ACC112 (cell line): ENCODE data around the gene PGM2L1.

Experiments
- H2AFZ ChIP-seq: fragments of 200-600 bp; sonication (generic); one replicate; pipeline ENCODE4 v1.6.0; 2017; ENCODE audit warnings: antibody characterized with exemption, low read length; ENCODE audit not compliant: unreplicated experiment
- H3K27ac ChIP-seq: fragments of 200-600 bp; sonication (generic); 2 replicates; pipeline ENCODE4 v1.5.1; 2014; ENCODE audit warnings: low read depth, mild to moderate bottlenecking, antibody characterized with exemption, low read length, moderate library complexity
- H3K27me3 ChIP-seq: fragments of 200-600 bp; sonication (generic); 2 replicates; pipeline ENCODE4 v1.6.1; 2014; ENCODE audit warnings: mild to moderate bottlenecking, antibody characterized with exemption, low read length, moderate library complexity, mixed read lengths; ENCODE audit not compliant: insufficient read depth
- H3K36me3 ChIP-seq: fragments of 200-600 bp; sonication (generic); 2 replicates; pipeline ENCODE4 v1.6.1; 2016; ENCODE audit warnings: mild to moderate bottlenecking, antibody characterized with exemption, low read length, moderate library complexity, mixed read lengths; ENCODE audit not compliant: insufficient read depth
- H3K4me1 ChIP-seq: fragments of 200-600 bp; sonication (generic); one replicate; pipeline ENCODE4 v1.6.1; 2016; ENCODE audit warnings: low read length, mixed read lengths; ENCODE audit not compliant: insufficient read depth, unreplicated experiment, control insufficient read depth
- H3K4me3 ChIP-seq: fragments of 200-600 bp; sonication (generic); 2 replicates; pipeline ENCODE4 v1.5.1; 2014; ENCODE audit warnings: mild to moderate bottlenecking, low read depth, low read length
- H3K79me2 ChIP-seq: fragments of 200-600 bp; sonication (generic); one replicate; pipeline ENCODE4 v1.6.0; 2016; ENCODE audit warnings: low read length; ENCODE audit not compliant: control insufficient read depth, unreplicated experiment, insufficient read depth

The PGM2L1 gene

DNA sequence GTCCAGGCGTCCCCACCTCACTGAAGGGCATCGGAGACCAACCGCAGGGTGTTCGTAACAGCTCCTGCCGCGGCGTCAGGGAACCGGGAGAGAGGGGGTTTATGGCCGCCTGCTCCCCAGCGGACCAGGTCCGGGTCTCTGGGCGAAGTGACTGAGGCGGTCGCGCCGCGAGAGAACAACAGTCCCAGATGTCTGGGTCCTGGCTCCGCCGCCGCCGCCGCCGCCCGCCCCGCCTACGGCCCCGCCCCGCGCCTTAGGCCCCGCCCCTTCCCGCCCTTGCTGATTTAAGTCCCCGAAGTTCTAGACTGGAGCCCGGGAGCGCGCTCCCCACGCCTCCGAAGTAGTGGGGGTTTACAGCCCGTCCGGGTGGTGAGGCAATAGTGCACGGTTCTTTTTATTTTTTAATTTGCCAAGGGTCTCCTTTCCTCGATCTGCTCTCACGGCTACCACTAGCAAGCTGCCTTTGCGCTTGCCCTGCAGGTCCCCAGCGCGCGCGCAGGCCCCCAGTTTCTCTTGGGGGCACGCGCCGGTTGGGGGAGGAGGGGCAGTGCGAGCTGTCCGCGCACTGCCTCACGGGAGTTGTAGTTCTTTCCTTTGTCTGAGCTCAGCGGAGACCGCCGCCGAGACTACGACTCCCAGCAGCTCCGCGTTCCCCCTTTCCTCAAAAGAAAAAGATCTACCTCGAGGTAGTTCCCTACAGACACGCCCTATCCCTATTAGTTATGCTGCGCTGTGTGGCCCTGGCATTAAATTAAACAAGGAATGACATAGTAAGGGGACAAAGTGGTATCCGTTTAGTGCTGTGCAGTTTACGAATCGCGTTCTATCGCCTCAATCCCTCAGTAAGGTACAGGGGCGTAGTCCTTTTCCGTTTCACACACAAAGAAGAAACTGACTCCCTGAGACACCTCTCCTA is at the start of gene PGM2L1:
PGM2L1 (minus strand) TSS at position 190 of the 916 bp plus-strand sequence. CDS start 272 bp downstream, outside the sequence.
- Histone ChIP-seq H3K36me3 (no peaks in the 10 kb centered on the region), H3K27me3 (no peaks in the 10 kb centered on the region), H3K79me2 (peaks cover 3% of the 10 kb centered on the region), H3K4me3 (peak within 1 kb of the TSS; percentile 88), H3K4me1 (peaks cover 6% of the 10 kb centered on the region), H2AFZ (peak within 1 kb of the TSS; percentile 99), H3K27ac (peak within 1 kb of the TSS; percentile 42; the same call in 1 of the 2 replicates)

DNA sequence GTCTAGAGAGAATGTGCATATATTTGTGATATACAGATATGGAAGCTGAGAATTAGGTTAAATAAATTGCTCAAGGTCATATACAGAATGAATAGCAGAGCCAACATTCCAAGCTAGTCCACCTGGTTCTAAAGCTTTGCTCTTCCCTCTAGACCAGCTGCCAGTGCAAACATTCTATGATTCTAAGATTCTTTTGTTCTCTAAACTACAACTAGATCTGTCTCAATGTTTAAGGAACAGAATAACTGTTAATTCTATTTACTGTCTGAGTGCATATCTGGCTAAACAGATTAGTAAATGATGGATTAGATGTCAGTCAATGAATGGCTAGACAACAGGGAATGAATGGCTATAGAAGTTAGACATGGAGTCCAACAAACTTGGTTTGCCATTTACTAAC is 49.5 kb upstream of the PGM2L1 start:
- H3K27me3 ChIP-seq: no peaks in the 10 kb centered on the region
- no peak overlapping the region for H3K4me3 ChIP-seq
- no peak overlapping the region for H2AFZ ChIP-seq
- H3K4me1 ChIP-seq: peaks cover 6% of the 10 kb centered on the region
- H3K27ac ChIP-seq: no peak overlapping the region
- H3K79me2 ChIP-seq: no peaks in the 10 kb centered on the region
- no peaks in the 10 kb centered on the region for H3K36me3 ChIP-seq

DNA sequence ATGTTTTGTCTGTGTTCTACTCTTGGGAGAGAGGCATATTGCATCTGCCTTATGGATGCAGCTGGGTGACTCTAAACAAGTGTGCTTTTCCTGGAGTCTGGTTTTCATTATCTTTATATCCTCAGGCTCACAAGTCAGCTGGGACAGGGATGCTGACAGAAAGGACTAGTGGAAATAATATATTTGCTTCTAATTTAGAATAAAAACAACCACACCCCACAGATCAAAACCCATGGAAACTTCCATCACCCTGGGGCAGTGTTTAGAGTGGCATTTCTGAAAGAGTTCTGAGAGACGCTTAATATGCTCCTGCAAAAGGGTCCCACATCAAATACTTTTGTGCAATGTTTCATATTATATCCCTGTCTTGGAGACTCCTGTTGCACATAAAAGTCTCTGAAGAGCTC is 48.3 kb upstream of the PGM2L1 start:
- Histone ChIP-seq H3K27me3 (no peaks in the 10 kb centered on the region), H3K4me3 (no peak overlapping the region), H3K79me2 (no peaks in the 10 kb centered on the region), H3K36me3 (no peaks in the 10 kb centered on the region), H3K4me1 (peaks cover 6% of the 10 kb centered on the region), H2AFZ (no peak overlapping the region), H3K27ac (no peak overlapping the region)

DNA sequence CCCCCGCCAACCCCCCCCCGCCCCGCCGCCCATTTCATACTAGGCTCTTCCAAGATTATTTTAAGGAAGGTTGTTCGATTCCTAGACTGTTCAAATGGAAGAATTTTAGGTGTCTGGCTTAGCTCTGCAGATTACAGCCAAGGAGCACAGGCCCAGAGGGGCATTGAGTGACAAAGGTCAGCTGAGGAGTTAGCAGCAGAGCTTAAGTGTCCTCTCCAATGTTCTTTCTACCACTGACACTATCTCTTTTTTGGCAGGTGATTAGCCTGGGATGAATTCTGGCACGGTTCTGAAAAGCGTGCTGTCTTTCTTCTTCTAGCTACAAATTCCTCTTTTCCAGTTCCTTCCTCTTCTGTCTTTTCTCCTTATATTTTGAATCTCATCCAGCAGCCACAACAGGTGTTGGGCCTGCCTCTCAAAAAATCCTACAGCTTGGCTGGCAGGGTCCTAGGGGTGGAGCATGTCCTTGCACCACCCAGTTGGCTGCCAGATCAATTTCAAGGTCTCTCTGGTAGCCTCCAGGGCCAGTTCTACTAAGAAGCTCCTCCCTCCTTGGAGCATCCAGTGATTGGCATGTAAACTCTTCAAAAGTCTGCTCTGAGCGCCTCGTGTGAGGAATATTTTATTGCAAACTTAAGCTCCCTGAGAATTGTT is 46.1 kb upstream of the PGM2L1 start:
- no peaks in the 10 kb centered on the region for H3K4me1 ChIP-seq
- no peak overlapping the region for H3K27ac ChIP-seq
- H3K27me3 ChIP-seq: no peaks in the 10 kb centered on the region

DNA sequence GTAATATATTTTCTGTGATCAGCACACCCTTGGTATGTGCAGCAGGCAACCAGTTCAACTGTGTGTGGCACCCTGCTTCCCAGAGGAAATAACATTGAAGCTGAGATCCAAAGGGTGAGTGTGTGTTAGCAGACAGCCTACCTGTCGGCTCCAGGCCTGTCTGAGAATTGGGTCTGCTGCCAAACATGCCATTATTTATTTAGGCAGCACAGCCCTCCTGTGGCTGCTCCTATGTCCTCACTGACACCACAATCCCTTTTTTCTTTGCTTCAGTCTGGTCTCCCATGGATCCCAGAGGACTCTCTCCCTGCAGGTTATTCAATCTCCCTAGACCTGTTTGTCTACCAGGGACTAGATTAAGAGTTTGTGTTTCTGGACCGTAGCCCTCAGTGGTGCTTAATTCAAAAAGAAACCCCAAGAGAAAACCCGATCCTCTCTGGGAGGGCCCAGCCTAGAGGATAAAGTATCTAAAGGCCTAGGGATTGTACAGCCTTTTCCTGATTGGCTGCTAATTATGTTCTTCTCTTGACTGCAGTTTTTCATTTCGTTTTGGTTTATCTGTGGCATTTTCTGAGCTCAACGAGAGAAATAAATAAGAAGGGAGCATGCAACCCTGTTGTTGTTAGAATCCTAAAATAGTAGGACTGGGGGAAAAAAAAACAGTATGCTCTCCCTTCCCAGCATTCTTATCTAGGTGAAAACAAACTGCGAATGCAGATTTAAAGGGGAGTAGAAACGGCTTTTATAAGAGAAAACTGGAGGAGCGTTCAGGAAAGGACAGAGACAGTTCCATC is 45.0 kb upstream of the PGM2L1 start:
- H3K79me2 ChIP-seq: no peaks in the 10 kb centered on the region
- no peaks in the 10 kb centered on the region for H3K36me3 ChIP-seq
- no peaks in the 10 kb centered on the region for H3K27me3 ChIP-seq
- H3K27ac ChIP-seq: no peak overlapping the region
- no peak overlapping the region for H2AFZ ChIP-seq
- no peak overlapping the region for H3K4me3 ChIP-seq
- H3K4me1 ChIP-seq: no peaks in the 10 kb centered on the region

More for the DNA sequence above, 46.1 kb upstream of the PGM2L1 start:
- Histone ChIP-seq H3K36me3 (no peaks in the 10 kb centered on the region), H3K79me2 (no peaks in the 10 kb centered on the region), H3K4me3 (no peak overlapping the region), H2AFZ (no peak overlapping the region)

DNA sequence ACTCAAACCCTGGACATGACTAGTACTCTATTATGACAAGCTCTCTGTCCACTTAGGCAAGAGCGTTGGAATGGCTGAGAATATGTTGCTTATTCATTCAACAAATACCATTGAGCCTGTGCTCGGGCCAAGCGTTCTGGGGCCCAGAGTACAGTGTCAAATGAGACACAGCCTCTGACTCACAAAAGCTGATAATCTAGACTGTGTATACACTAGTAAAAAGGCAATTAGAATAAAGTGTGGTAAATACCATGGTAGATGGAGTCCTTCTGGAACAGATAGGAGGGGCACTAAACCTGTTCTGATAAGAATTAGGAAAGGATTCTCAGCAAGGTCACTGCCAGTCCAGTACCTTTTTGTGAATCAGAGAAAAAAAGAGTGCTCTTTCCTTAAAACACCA is 44.4 kb upstream of the PGM2L1 start:
- no peaks in the 10 kb centered on the region for H3K4me1 ChIP-seq
- H3K4me3 ChIP-seq: no peak overlapping the region
- H3K79me2 ChIP-seq: no peaks in the 10 kb centered on the region
- H3K27me3 ChIP-seq: no peaks in the 10 kb centered on the region
- no peak overlapping the region for H2AFZ ChIP-seq
- no peaks in the 10 kb centered on the region for H3K36me3 ChIP-seq
- no peak overlapping the region for H3K27ac ChIP-seq

DNA sequence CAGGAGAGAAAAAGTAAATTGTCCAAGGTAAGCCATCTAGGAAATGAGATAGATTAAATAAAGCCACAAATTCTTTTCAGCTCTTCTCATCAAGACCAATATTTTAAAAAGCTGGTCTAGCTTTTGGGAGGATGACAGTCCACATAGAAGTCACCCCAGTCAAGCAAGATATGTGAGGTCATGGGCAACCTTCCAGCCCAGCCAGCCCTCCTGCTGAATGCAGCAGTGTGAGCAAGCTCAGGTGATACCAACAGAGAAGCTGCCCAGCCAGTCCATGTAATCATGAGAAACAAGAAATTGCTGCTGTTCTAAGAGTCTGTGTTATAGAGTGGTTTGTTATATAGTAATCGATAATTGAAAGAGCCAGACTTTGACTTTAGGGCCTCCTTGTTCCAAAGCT is 40.4 kb upstream of the PGM2L1 start:
- Histone ChIP-seq H2AFZ (no peak overlapping the region), H3K36me3 (no peaks in the 10 kb centered on the region), H3K27ac (no peak overlapping the region), H3K4me1 (no peaks in the 10 kb centered on the region), H3K27me3 (no peaks in the 10 kb centered on the region), H3K79me2 (no peaks in the 10 kb centered on the region), H3K4me3 (no peak overlapping the region)

DNA sequence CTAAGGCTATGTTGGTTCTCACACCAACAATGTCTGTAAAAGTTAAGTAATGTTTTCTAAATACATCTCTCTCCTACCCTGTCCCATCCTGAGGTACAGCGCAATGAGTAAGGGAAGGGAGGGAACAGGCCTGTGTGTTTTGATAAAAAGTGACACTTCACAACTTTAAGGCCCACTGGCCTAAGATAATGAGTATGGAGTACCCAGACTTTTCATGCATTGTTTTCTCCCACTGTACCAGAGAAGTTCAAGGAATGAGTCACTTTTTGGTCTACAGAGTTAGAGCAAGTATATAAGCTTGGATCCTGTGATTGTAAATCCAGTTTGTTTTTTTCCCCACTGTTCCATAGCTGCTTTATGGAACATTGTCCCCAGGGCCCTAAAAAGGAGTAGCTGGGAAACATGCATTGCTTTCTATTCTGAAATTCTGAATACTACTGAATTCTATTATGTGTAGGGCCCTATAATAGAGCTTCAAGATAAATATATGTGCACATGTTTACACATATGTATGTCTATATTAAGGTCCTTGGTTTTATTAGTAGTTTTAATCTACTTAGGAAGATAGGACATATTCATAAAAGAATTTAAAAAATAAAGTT is 39.3 kb upstream of the PGM2L1 start:
- Histone ChIP-seq H2AFZ (no peak overlapping the region), H3K4me3 (no peak overlapping the region), H3K27ac (no peak overlapping the region), H3K36me3 (no peaks in the 10 kb centered on the region), H3K27me3 (no peaks in the 10 kb centered on the region), H3K4me1 (no peaks in the 10 kb centered on the region), H3K79me2 (no peaks in the 10 kb centered on the region)

DNA sequence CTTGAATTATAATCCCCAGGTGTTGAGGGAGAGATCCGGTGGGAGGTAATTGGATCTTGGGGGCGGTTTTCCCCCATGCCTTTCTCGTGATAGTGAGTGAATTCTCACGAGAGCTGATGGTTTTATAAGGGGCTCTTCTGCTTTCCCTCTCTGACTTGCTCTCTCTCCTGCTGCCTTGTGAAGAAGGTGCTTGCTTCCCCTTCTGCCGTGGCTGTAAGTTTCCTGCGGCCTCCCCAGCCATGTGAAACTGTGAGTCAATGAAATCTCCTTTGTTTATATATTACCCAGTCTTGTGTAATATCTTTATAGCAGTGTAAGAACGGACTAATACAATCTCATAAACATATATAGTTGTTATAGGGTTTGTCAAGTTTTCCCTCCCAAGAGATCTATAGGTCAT is 36.3 kb upstream of the PGM2L1 start:
- Histone ChIP-seq H3K27ac (no peak overlapping the region), H2AFZ (no peak overlapping the region), H3K27me3 (no peaks in the 10 kb centered on the region), H3K36me3 (no peaks in the 10 kb centered on the region), H3K4me1 (no peaks in the 10 kb centered on the region), H3K4me3 (no peak overlapping the region), H3K79me2 (no peaks in the 10 kb centered on the region)

DNA sequence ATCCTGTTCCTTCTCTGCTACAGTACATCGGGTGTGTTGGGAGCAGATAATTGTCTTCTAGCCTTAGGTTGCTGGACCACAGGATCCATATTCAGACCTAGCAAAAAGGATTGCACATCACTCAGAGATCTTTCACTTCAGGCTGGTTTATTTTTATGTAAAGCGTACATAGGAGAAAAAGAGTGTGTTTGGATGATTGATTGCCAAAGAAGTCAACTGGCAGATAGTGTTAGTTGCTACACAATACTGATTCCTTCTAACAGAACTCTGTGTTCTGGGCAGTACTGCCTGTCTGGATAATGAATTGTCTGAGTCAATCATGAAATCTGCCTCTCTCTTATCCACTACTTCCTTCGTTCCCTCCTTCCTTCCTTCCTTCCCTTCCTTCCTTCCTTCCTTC is 31.0 kb upstream of the PGM2L1 start:
- Histone ChIP-seq H3K27me3 (no peaks in the 10 kb centered on the region), H3K4me3 (no peak overlapping the region), H2AFZ (no peak overlapping the region), H3K79me2 (no peaks in the 10 kb centered on the region), H3K4me1 (peaks cover 7% of the 10 kb centered on the region), H3K27ac (no peak overlapping the region), H3K36me3 (no peaks in the 10 kb centered on the region)
